HG02981 (cell line): Measurements from ENCODE around the gene DPP9.
A peak's percentile ranks its signal among the peaks of the same experiment; 100 is the strongest.
"Not testable (repeated sequence)": the region's sequence is repeated elsewhere in the genome, so short reads cannot be mapped to it uniquely, and the experiment has no call there.

Experiments
- ATAC-seq: cut with Tn5 transposase; IDR thresholded peaks from one replicate; pipeline ENCODE4 v1.9.1; 2021; ENCODE audit warnings: mild to moderate bottlenecking, moderate library complexity; ENCODE audit not compliant: unreplicated experiment

DPP9 gene

DNA sequence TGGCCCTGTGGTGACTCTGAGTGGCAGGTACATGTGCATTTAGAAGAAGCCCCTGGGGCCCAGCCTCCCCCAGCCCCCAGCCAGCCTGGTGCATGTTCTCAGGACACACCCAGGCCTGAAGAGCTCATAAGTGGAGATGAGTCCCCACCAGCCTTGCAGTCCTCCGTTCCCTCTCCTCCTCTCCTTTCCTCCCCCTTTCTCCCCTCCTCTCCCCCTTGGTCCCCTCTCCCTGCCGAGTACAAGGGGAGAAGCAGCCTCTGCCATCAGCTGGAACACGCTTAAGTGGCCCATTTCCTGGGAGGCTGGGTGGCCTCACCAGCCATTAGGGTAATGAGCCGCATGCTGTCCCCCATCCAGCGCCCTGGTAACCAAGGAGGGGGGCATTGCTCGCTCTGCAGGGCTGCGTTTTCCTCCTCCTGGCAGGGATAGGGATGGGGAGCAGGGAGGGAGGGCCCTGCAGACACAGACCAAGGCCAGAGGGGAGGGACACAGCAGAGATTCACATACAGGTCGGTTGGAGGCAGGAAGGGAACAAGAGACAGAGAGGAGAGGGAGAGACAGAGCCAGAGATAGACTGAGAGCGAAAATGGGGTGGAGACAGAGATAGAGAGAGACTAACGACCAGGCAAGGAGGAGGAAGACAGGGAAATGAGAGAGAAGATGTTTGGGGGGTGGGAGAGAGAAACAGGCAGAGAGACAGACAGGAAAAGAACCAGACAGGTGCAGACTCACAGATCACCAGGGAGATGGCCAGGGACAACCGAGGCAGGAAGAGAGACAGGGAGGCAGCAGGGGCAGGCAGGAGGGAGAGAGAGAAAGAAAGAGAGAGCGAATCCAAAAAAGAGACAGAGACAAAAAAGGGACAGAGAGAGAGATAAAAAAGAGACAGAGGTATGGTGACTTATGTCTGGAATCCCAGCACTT, 19.3 kb upstream of the DPP9 start:
- ATAC-seq = no peak

GRCh38 chr19:4740092-4740491, 16.4 kb upstream of the DPP9 start:
- no peak for ATAC-seq

- ATAC-seq = no peak
Observed at GRCh38 chr19:4738734-4739133, 15.1 kb upstream of the DPP9 start.

DNA sequence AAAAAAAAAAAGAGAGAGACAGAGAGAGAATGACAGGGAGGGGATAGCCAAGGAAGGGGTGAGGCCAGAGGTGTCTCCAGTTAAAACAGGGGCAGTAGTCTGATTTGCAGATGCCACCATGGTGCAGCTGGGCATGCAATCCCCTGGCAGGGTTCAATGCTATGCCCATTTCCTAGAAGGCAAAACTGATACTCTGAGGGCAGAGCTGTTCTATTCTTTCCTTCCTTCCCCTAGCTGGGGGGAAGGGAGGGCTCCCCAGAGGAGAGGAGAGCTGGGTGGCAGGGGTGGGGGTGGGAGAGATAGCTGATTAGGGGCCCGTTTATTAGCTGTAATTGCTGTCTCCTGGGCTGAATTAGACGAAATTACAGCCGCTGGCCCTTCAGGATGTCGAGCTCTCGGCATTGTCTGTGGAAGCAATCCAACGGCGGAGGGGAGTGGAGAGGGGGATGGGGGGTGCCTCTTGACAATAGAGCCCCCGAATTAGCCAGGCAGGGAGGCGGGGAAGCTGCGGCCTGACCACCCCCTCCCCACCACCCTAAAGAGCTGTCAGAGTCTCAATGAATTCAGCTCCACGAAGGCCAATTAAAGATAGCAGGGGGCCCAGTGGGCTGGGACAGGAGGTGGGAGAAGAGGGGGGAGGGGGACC, 14.4 kb upstream of the DPP9 start:
- no peak for ATAC-seq

- no peak for ATAC-seq
Observed at GRCh38 chr19:4733755-4734345, 10.2 kb upstream of the DPP9 start.

- no peak for ATAC-seq
Observed at GRCh38 chr19:4732680-4733114, 9.1 kb upstream of the DPP9 start.

- ATAC-seq = no peak
Observed at GRCh38 chr19:4730740-4731171, 7.1 kb upstream of the DPP9 start.

DNA sequence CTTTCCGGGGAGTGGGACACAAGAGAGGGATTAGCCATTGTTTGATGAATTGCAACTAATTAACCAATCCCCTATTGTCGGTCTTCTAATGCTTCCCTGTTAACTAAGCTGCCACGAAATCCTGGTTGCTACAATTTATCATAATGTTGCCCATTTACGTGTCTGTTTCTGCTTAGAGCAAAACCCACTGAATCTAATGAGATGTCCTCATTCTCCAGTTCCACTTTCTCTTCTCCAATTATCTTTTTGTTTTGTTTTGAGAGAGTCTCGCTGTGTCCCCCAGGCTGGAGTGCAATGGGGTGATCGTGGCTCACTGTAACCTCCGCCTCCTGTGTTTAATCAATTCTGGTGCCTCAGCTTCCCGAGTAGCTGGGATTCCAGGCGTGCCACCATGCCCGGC, 5.2 kb upstream of the DPP9 start:
- no peak for ATAC-seq

- ATAC-seq = peak; percentile 14
Observed at GRCh38 chr19:4722671-4723594, 709 bp downstream of the DPP9 start.

- ATAC-seq = no peak
Observed at GRCh38 chr19:4721196-4721595, 2.4 kb downstream of the DPP9 start.

DNA sequence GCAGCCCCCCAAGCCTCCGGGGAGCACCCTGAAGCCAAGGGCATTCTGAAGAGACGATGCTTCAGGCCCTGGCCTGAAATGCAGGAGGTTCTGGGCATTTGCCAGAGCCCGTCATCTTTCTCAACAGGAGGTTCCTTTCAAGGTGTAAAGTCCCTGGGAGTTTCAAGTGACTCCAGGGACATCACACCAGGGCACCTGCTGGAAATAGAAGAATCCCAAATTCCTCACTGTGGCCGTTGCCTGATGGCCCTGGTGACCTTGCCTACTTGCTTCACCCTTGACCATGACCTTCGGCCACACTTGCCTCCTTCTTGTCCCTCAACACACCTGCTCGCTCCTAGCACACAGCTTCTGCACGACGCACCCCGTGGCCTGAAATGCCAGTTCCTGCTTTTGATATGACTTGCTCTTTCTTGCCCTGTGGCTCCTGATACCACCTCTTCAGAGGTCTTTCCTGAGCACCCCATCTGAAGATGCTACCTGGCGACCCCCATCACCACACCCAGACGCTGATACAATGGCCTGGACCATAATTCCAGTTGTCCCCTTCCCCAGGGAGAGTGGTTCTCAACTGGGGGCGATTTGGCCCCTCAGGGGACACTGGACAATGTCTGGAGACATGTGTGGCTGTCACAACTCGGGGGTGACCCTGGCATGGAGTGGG, 3.5 kb downstream of the DPP9 start:
- ATAC-seq = no peak

- no peak for ATAC-seq
Observed at GRCh38 chr19:4719499-4719866, 4.2 kb downstream of the DPP9 start.

GRCh38 chr19:4717966-4718701, 5.5 kb downstream of the DPP9 start:
- ATAC-seq = no peak

DNA sequence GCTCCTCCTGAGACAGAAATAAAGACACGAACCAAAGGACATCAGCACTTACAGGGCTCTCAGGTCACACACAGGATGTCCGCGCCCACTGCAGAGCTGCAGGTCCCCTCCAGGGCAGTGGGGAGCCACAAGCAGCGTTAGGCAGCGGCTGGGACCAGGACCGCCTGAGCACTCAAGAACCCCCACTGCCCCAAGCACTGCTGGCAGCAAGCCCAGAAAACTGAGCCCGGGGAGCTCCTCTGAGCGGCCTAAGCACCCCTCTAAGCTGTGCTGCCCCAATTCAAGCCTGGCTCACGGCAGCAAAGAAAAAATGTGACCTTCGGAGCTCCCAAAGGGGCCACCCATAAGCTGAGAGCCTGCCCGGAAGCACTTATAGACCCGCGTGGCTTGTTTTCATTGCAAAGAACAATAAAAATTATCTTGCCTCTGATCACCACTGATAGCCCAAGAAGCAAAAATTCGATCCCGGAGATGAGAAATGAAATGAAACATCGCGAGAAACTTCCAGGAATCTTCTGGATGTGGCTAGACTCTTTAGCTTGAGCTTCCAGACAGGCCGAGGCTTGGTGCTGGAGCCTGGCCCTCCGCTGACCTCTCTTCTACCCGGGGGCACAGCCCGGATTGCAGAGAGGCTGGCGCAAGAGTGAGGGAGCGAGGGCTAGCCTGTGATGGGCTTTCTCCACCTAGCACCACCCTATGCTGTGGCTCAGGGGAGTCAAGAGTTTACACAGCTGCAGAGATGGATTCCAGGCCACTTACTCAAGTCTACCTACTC, 6.3 kb downstream of the DPP9 start:
- ATAC-seq = no peak

DNA sequence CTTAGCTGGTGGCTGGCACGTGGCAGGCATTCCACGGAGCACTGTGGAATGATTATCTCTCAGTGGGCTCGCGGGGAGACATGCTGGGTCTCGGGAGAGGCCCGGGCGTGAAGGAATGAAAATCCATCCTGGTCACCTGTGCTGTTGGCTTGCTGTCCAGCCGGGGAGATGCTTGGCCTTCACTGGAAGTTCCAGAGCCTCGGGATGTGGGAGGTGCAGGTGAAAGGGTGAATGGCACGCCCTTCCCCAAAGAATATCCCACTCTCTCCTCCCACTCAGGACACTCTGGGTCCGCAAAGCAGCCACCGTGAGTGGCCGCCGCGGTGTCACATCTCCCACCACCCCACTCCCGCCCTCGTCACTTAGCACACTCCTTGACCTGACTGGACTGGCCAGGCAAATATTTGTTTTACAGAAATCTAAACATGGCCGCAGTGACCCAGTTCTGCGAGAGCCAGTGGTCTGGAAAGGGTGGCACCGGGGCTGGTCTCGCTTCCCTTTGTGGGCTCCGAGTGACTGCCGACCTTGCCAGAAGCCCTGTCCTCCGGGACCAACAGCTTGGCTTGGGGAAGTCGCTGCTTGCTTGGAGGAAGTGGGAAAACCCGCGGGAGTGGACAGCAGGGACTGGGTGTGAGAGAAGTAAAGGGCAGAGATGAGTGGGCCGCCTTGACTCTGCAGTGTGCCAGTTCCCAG, 8.0 kb downstream of the DPP9 start:
- no peak for ATAC-seq

- not testable (repeated sequence) for ATAC-seq
Observed at GRCh38 chr19:4715178-4715528, 8.5 kb downstream of the DPP9 start.

DNA sequence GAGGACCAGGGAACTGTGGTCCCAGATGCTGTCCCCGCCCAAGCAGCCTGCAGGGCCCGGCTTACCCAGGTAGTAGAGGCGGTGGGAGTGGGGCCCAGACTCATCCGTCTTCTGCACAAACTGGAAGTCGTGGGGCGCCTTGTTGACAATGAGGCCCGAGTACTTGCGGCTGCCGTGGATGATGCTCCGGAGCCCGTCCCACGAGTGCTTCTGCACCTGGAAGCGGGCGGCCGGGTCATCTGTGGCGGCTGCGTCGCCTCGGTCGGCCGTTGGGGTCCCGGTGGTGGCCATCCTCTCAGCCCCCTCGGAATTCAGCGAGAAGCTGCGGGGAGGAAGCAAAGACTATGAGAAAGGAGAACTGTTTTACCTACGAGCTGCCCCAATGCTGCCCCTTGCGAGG, 9.6 kb downstream of the DPP9 start:
- no peak for ATAC-seq

- no peak for ATAC-seq
Observed at GRCh38 chr19:4713384-4713951, 10.2 kb downstream of the DPP9 start.
